Measurements from ENCODE around the gene RPS6KA5.
A peak's percentile ranks its signal among the peaks of the same experiment; 100 is the strongest.

The RPS6KA5 gene

GRCh38 chr14:91021991-91022621 is 38.3 kb downstream of the RPS6KA5 start:
- DNase-seq: no peak

DNA sequence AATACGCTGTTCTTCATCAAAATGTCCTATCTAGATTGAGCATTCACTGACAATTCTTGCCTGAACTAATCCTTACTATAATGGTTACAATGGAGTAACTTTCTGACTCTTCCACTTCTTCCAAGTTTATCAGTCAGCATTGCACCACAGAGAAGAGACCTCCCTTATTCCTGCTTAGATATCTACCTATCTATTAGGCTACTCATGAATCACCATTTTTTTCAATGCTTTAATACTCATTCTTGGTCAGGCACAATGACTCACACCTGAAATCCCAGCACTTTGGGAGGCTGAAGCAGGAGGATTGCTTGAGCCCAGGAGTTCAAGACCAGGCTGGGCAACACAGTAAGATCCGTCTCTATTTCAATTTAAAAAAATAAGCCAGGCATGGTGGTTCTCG is 39.3 kb downstream of the RPS6KA5 start:
- DNase-seq: no peak

DNA sequence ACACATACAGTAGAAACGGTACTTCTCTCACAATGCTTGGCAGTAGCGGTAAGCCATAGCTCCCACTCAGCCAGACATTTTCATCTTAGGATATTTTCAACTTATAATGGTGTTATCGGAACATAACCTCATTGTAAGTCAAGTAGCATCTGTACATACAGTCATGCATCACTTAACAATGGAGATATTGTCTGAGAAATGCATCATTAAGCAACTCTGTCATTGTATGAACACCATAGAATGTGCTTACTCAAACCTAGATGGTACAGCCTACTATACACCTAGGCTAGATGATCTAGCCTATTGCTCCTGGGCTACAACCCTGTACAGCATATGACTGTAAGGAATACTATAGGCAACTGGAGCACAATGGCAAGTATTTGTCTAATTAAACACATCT is 40.8 kb downstream of the RPS6KA5 start:
- DNase-seq: no peak

- DNase-seq: no peak
These were observed 42.0 kb downstream of the RPS6KA5 start for GRCh38 chr14:91018481-91018880.

GRCh38 chr14:91016800-91017410 is 43.5 kb downstream of the RPS6KA5 start:
- no peak for DNase-seq

- no peak for DNase-seq
These were observed 45.0 kb downstream of the RPS6KA5 start for GRCh38 chr14:91015435-91015834.

DNA sequence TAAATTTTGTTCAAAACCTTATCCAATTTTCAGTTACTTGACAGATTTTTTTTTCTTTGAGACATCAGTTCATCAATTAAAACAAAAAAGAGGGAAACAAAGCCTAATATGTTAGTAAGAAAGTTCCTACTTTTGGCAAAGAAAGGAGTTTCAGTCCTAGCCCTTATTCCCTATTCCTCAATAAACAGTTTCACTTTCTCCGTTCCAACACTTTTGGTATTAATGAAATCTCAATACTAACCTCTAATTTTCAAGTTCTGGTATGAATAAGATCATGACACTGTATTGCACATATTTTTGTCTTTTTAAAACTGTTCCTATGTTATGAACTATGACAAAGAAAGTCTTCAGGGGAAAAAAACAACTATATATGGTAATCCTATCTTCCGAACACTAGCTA is 48.4 kb downstream of the RPS6KA5 start:
- no peak for DNase-seq

DNA sequence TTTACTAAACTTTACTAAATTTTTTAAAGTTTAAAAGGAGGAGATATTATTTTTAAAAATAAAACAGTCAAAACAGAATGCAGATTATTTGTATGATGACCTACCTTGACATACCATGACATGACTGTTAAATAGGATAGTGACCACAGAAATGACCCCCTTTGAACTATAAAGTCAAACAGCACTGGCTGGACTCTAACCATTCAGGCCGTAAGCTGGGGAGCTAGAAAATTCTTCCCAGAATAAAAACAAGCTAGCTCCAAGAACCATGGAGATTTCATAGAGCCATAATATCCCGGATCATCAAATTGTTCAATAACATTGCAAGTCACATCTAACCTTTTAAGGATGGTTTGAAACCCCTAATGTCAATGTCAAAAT is 50.3 kb downstream of the RPS6KA5 start:
- DNase-seq: no peak

GRCh38 chr14:91009501-91010152 is 50.8 kb downstream of the RPS6KA5 start:
- no peak for DNase-seq

DNA sequence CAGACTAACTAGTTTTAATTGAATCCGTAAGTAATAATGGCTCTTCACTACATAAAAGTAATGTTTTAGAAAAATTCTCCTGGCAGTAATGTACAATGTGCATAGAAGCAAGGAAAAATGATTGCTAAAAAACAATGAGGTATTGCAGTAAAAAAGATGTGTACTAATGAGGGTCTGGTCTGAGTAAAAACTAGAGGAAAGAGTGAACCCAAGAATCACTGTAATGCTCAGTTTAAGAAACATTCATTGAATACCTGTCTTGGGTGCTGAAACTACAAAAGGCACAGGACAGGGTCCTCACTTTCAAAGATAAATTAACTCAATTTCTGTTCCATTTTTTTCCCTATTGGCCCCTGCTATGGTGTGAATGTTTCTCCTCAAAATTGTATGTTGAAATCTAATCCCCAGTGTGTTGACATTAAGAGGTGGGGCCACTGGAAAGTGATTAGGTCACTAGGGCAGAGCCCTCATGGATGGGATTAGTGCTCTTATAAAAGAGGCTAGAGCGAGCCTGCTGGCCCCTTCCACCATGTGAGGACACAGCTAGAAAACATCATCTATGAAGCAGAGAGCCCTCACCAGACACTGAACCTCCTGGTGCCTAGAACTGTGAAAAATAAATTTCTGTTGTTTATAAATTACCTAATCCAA is 51.6 kb downstream of the RPS6KA5 start:
- no peak for DNase-seq

GRCh38 chr14:91005716-91006115 is 54.7 kb downstream of the RPS6KA5 start:
- no peak for DNase-seq

GRCh38 chr14:91004987-91005386 is 55.5 kb downstream of the RPS6KA5 start:
- no peak for DNase-seq

DNA sequence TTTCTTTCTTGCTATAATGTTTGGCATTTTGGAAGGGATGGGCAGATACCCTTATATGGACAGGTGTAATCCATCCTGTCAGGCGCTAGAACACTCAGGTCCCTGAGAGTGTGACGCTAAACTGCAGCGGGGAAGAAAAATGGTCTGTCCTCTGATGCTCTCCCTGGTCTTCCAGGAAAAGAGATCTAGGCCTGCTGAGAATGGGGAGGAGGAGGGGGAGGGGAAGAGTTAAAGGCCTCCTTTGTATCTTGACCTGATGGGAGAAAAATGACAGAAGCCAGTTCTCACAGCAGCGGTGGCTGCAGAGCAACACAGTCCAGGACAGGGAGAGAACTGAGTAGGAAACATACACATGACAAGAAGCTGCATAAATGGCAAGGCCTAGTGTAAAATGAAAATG is 61.1 kb downstream of the RPS6KA5 start:
- DNase-seq: peak; percentile 46

- no peak for DNase-seq
These were observed 63.5 kb downstream of the RPS6KA5 start for GRCh38 chr14:90996967-90997366.

DNA sequence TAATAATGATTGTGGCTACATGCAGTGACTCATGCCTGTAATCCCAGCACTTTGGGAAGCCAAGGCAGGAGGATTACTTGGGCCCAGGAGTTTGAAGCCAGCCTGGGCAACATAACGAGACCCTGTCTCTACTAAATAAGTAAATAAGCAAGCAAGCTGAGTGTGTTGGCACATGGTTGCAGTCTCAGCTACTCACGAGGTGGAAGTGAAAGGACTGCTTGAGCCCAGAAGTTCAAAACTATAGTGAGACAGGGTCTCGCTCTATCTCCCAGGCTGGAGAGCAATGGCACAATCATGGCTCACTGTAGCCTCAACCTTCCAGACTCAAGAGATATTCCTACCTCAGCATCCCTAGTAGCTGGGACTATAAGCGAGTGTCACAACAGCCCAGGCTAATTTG is 64.7 kb downstream of the RPS6KA5 start:
- DNase-seq: no peak

DNA sequence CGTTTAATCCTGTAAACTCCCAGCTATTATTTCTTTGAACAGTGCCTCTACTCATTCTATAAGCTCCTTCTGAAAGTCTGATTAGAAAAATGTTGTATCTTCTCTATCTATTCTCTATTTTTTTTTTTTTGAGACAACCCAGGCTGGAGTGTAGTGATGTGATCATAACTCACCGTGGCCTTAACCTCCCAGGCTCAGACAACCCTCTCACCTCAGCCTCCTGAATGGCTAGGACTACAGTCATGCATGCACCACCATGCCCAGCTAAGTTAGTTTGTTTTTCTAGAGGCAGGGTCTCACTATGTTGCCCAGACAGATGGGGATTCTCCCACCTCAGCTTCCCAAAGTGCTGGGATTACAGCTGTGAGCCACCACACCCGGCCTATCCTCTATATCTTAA is 66.6 kb downstream of the RPS6KA5 start:
- no peak for DNase-seq

GRCh38 chr14:90991690-90992443 is 68.6 kb downstream of the RPS6KA5 start:
- no peak for DNase-seq

DNA sequence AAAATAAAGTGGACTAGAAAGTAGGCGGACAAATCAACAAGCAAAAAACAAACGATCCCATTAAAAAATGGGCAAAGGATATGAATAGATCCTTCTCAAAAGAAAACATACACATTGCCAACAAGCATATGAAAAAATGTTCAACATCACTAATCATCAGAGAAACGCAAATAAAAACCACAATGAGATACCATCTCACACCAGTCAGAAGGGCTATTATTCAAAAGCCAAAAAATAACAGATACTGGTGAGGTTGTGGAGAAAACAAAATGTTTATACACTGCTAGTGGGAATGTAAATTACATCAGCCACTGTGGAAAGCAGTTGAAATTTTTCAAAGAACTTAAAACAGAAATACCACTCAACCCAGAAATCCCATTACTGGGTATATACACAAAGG is 70.3 kb downstream of the RPS6KA5 start:
- DNase-seq: no peak

- no peak for DNase-seq
These were observed 73.3 kb downstream of the RPS6KA5 start for GRCh38 chr14:90987140-90987539.

DNA sequence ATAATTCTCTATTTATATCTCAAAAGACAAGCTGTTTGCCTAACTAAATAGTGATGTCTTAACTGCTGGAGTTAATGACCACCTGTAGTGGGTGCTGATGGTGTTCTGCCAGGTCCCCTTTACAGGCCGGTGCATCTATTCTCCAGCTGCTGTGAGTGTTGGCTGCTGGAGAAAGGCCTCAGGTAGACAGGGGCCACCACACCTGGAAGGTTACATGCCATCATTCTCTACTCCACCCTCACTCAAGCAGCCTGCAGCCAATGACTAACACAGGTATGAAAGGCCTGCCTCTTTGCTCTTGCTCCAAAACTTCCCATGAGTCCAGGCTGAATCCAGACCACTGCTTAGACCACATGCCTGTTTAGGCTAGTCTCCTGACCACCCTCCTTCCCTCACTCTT is 73.9 kb downstream of the RPS6KA5 start:
- DNase-seq: no peak

DNA sequence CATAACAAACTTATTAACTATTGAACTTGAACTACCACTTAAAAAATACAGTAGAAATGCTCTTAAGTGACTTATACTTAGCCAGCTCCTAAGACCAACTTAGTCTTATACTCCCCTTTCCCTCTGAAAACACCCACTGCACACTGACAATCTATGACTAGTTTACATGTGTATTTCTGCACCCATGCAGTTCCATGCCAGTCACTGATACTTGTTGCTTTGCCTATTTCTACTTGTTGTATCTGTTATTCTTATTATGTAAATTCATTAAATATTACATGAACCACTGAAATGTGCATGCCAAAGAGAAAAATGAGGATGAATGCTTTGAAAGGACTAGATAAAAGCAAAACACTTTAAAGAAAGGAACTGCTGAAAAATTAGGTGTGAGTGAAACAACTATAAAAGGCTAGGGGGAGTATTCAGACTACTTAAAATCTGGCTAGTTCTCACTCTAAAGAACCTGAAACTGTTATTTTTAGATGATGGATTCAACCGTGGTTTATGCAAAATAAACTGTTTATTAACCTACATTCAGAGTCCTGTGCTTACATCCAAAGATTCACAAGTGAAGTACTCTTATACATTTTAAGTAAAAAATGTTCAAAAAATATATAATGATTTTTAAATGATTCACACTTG is 74.7 kb downstream of the RPS6KA5 start:
- DNase-seq: no peak

- DNase-seq: no peak
These were observed 76.9 kb downstream of the RPS6KA5 start for GRCh38 chr14:90983560-90983959.

GRCh38 chr14:90981636-90982035 is 78.8 kb downstream of the RPS6KA5 start:
- DNase-seq: no peak
